HFF-Myc (cell line): Measurements from ENCODE around the gene MAPKAPK3.

Experiments used
- DNase-seq: peaks from one replicate; pipeline ENCODE4 v3.0.0-alpha.2; 2011; ENCODE audit warnings: low read depth; ENCODE audit errors: extremely low read depth
- H3K4me3 ChIP-seq: replicated peaks from 2 replicates; pipeline ENCODE4 v1.5.1; 2011; ENCODE audit warnings: low read depth, mild to moderate bottlenecking, control low read depth, low read length
- TF ChIP-seq, protein P1 (sequence below): IDR thresholded peaks from 2 replicates; pipeline ENCODE4 v1.5.1; 2012; ENCODE audit warnings: mild to moderate bottlenecking, low read depth, low read length, control low read depth; ENCODE audit errors: missing control alignments

Gene MAPKAPK3

DNA sequence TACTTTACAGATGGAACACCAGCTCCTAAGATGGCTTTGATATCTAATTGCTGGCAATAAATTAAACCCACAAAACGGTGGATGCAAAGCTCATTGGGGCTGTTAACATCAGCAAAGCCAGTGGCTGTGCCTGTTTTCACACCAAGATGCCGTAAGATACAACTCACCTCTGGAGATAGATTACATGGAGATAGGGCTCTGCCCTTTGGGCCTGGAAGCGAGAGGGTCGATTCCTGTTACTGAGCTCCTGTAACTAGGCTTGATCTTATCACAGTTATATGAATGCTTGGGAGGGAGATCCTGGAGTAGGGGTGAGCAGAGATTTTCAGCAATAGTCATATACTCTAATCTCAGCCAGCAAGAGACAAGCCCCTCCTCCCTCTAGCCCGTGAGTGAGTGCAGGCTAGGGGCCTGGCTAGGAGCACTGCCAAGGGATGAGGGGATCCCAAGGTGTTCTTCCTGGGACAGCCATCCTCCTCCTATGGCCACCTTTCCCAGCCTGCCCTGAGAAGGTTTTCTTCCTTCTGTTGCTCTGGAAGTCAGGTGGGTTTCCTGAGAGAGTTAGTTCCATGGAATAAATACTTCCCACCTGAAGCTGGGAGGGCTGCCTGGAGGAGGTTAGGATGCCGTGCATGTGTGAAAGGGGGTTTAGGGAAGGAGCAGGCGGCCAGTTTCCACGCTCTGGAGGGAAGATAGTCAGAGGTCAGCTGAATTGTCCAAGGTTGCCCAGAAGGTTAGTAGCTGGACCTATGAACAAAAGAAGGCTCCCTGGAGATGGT is 39.7 kb downstream of the MAPKAPK3 start:
- H3K4me3 ChIP-seq: no peak overlapping the region
- DNase-seq: no peak
- TF ChIP-seq, protein P1, sequence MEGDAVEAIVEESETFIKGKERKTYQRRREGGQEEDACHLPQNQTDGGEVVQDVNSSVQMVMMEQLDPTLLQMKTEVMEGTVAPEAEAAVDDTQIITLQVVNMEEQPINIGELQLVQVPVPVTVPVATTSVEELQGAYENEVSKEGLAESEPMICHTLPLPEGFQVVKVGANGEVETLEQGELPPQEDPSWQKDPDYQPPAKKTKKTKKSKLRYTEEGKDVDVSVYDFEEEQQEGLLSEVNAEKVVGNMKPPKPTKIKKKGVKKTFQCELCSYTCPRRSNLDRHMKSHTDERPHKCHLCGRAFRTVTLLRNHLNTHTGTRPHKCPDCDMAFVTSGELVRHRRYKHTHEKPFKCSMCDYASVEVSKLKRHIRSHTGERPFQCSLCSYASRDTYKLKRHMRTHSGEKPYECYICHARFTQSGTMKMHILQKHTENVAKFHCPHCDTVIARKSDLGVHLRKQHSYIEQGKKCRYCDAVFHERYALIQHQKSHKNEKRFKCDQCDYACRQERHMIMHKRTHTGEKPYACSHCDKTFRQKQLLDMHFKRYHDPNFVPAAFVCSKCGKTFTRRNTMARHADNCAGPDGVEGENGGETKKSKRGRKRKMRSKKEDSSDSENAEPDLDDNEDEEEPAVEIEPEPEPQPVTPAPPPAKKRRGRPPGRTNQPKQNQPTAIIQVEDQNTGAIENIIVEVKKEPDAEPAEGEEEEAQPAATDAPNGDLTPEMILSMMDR: no peak

DNA sequence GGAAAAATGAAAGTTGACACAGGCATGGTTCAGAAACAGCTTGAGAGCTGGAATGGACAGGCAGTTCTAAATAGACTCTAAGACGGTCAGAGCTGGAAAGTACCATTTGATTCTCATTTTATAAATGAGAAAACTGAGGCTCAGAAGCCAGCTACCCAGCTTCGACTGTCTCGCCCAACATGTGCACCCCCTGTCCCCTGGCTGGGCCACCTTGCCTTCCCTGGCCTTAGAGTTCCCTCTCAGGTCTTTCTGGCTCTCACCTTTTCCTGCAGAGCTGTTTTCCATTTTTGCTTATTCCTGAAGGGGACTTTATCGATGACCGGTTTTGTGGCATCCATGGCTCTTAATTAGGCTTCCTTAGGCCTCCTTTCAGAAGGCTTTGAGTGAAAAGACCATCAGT is 40.5 kb downstream of the MAPKAPK3 start:
- DNase-seq: no peak

DNA sequence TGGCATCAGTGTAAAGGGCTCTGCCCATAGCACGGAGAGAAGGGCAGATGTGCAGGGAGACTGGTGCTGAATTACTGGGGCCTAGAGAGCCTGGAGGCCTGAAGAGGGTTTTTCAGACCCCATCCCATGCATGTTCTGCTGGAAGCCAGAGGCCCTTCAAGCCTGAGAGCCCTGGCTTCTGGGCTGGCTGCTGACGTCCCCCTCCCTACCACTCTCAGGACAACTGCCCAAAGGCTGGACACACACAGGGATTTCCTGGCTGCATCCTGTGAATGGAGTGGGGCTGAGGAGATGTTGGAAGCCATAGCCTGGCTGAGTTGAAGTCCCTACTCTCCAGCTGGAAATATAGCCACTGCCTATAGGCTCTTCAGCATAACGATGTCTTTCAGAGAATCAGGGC is 40.9 kb downstream of the MAPKAPK3 start:
- TF ChIP-seq, protein P1: no peak
- H3K4me3 ChIP-seq: no peak overlapping the region
- no peak for DNase-seq

More for the DNA sequence above, 40.5 kb downstream of the MAPKAPK3 start:
- H3K4me3 ChIP-seq: no peak overlapping the region
- TF ChIP-seq, protein P1: no peak

GRCh38 chr3:50658416-50658815 is 41.5 kb downstream of the MAPKAPK3 start:
- no peak overlapping the region for H3K4me3 ChIP-seq
- TF ChIP-seq, protein P1: no peak
- DNase-seq: no peak

DNA sequence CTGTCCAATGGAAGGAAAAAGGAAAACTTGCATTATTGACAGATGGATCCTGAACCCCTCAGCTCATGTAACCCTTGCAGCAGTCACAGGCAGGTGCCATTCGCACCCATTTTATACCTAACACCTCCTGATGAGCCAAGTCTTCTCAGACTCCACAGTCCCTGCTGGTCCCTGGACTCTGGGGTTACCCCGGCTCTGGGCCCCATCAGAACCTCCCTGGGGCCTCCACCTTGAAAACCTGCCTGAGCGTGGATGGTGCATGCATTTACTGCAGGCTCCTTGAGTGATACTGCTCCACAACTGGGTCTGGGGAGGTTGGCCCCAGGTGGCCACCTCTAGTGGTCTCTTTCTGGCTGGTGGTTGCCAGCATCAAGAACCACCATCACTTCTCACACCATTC is 41.9 kb downstream of the MAPKAPK3 start:
- no peak overlapping the region for H3K4me3 ChIP-seq
- TF ChIP-seq, protein P1: no peak
- no peak for DNase-seq

DNA sequence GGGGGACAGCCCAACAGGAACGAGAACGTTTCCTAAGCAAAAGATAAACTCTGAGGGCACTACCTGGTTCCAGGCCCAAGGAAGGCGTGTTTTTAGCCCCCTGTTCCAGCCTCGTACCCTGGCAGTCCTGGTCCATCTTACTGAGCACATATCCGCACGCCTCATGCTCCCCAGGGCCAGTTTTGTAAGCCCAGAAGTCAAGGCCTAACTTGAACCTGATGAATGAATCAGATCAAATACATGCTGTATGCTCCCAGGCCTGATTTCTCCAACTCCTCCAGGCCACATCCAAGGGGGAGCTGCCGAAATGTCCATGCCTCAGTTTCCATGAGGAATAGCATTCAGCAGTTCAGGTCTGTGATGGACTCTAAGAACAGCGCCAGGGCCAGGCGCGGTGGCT is 43.4 kb downstream of the MAPKAPK3 start:
- DNase-seq: no peak
- TF ChIP-seq, protein P1: no peak
- no peak overlapping the region for H3K4me3 ChIP-seq

DNA sequence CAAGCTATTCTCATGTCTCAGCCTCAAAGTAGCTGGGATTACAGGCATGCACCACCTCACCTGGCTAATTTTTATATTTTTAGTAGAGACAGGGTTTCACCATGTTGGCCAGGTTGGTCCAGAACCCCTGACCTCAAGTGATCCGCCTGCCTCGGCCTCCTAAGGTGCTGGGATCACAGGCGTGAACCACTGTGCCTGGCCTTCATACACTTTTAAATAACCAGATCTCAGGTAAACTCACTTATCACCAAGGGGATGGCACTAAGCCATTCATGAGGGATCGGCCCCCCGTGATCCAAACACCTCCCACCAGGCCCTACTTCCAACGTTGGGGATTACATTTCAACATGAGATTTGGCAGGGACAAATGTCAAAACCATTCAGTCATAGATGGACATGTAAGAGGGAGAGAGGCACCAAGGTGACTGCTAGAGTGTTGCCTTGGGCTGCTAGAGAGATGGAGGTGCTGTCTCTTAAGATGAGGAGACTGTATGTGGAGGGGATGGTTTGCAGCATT is 44.4 kb downstream of the MAPKAPK3 start:
- TF ChIP-seq, protein P1: no peak
- no peak for DNase-seq
- H3K4me3 ChIP-seq: no peak overlapping the region
